ENCODE results near the gene TMEM116. TPM values are rescaled to one million over a fixed set of nuclear protein-coding genes. Genes with fewer than 3 reads are reported as not detected.

TMEM116 gene
- total and polyA plus RNA-seq, 2 of the 4 experiments (the other 2 are of a cell fraction): 5.5 to 8.4 TPM

DNA sequence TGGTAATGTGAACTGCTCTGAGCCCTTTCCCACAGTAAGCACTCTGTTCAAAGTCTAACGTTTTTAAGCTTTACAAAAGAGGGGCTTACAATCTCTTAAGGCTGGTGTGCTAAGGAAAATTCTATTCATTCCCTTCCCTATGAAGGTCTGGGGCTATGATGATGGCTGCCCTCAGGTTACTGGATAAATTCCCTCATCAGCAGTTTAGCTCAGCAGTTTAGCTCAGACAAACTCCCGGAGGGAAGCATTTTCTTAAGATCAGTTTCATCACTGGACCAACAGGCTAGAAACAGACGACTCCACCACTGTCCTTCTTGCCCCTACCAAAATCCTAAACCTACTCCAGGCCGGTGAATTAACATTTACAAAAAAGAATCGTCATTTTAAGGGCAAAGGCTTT lies 19.3 kb upstream of the TMEM116 start:
- Histone ChIP-seq H4K5ac (ENCODE audit: low read depth, low read length) (no peak overlapping the region), H3K36me3 (ENCODE audit: control insufficient read depth, insufficient read depth, low read length) (peaks cover 34% of the 10 kb centered on the region), H2AFZ (replicated peaks; ENCODE audit: low read length, poor library complexity) (no peak overlapping the region), H2AK9ac (replicated peaks; ENCODE audit: low read depth, low read length, poor library complexity) (no peak overlapping the region), H4K8ac (ENCODE audit: low read depth in 2 of 2, low read length in 2 of 2) (no peak overlapping the region), H4K91ac (ENCODE audit: insufficient read depth, low read depth, low read length) (no peak overlapping the region), H2BK20ac (ENCODE audit: low read depth, low read length) (no peak overlapping the region), H3K4me2 (ENCODE audit: low read depth, low read length) (no peak overlapping the region), H2AK5ac (ENCODE audit: low read depth, low read length) (no peak overlapping the region), H2BK15ac (ENCODE audit: low read depth, low read length) (no peak overlapping the region), H3K9ac (ENCODE audit: low read depth, low read length) (no peak overlapping the region), H3K27ac (ENCODE audit: insufficient read depth, low read length) (no peak overlapping the region), H2BK5ac (ENCODE audit: low read depth, low read length, poor library complexity, severe bottlenecking) (no peak overlapping the region), H3K4me1 (ENCODE audit: control insufficient read depth, insufficient read depth, low read length) (0 out of 2 replicates have a peak, but pooled peaks cover 2% of the 10 kb centered on the region), H3K56ac (ENCODE audit: extremely low read depth, insufficient read depth, low read length) (no peak overlapping the region), H3K27me3 (ENCODE audit: control insufficient read depth, insufficient read depth, low read length) (no peaks in the 10 kb centered on the region), H3K9me1 (ENCODE audit: insufficient read depth, low read length) (no peaks in the 10 kb centered on the region), H3K9me3 (ENCODE audit: control insufficient read depth, insufficient read depth, low read length) (no peaks in the 10 kb centered on the region), H3K23ac (ENCODE audit: low read depth, low read length) (no peak overlapping the region), H3K79me1 (ENCODE audit: low read depth in 1 of 2, low read length in 2 of 2) (peaks cover 9 to 25% of the 10 kb centered on the region in 2 experiments; a peak in 3 of 4 replicates), H3K4me3 (ENCODE audit: insufficient read depth, low read depth, low read length) (no peak overlapping the region), H2BK120ac (ENCODE audit: low read depth, low read length) (no peak overlapping the region), H3K14ac (replicated peaks; ENCODE audit: low read depth, low read length) (no peak overlapping the region), H3K4ac (ENCODE audit: low read depth, low read length) (no peak overlapping the region), H4K20me1 (ENCODE audit: insufficient read depth, low read length) (peaks cover 3% of the 10 kb centered on the region; the same call in 1 of the 2 replicates), H3K18ac (ENCODE audit: low read depth, low read length) (no peak overlapping the region)
- in situ Hi-C loops (cut with MboI; ENCODE audit: low sequenced_read_pairs) (no loop called here), intact Hi-C loops (cut with micrococcal nuclease) (no loop called here), dilution Hi-C loops (cut with HindIII; ENCODE audit: low sequenced_read_pairs, unreplicated experiment) (no loop called here)
- BruUV-seq (replicated peaks): no TSS peak
- POLR2A ChIA-PET (ENCODE audit: unreplicated experiment): interaction anchor here (0.6 kb wide), 1 partner anchor 13 kb away, joined by 5 read pairs; no protein-coding TSS in a partner anchor
- ATAC-seq (ENCODE audit: low read depth): no peak
- CTCF ChIA-PET: no interaction called here
- no CpG with 5 or more reads among the region's 5 CpGs for WGBS, 2 experiments (ENCODE audit: extremely low coverage in 2 of 2, insufficient read length in 1 of 2)
- TF ChIP-seq CHD1 (IDR thresholded peaks at IDR 0.05; ENCODE audit: low read depth, low read length) (no peak), SMC3 (IDR thresholded peaks at IDR 0.05; ENCODE audit: low read depth, low read length) (no peak), NFE2L2 (IDR thresholded peaks at IDR 0.05; ENCODE audit: low read depth, low read length) (no peak), MAFK (IDR thresholded peaks at IDR 0.05; ENCODE audit: low read depth, low read length) (peak; percentile 53), RFX5 (IDR thresholded peaks at IDR 0.05; ENCODE audit: low read depth, low read length) (no peak), RAD21 (IDR thresholded peaks at IDR 0.05; ENCODE audit: low read length) (no peak)
- TF ChIP-seq, protein P1, sequence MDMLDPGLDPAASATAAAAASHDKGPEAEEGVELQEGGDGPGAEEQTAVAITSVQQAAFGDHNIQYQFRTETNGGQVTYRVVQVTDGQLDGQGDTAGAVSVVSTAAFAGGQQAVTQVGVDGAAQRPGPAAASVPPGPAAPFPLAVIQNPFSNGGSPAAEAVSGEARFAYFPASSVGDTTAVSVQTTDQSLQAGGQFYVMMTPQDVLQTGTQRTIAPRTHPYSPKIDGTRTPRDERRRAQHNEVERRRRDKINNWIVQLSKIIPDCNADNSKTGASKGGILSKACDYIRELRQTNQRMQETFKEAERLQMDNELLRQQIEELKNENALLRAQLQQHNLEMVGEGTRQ (IDR thresholded peaks at IDR 0.05; ENCODE audit: low read depth, low read length): no peak
- TF ChIP-seq, protein P2, sequence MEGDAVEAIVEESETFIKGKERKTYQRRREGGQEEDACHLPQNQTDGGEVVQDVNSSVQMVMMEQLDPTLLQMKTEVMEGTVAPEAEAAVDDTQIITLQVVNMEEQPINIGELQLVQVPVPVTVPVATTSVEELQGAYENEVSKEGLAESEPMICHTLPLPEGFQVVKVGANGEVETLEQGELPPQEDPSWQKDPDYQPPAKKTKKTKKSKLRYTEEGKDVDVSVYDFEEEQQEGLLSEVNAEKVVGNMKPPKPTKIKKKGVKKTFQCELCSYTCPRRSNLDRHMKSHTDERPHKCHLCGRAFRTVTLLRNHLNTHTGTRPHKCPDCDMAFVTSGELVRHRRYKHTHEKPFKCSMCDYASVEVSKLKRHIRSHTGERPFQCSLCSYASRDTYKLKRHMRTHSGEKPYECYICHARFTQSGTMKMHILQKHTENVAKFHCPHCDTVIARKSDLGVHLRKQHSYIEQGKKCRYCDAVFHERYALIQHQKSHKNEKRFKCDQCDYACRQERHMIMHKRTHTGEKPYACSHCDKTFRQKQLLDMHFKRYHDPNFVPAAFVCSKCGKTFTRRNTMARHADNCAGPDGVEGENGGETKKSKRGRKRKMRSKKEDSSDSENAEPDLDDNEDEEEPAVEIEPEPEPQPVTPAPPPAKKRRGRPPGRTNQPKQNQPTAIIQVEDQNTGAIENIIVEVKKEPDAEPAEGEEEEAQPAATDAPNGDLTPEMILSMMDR (conservative IDR thresholded peaks at IDR 0.05; ENCODE audit: low read depth, low read length): no peak
- TF ChIP-seq, protein P3, sequence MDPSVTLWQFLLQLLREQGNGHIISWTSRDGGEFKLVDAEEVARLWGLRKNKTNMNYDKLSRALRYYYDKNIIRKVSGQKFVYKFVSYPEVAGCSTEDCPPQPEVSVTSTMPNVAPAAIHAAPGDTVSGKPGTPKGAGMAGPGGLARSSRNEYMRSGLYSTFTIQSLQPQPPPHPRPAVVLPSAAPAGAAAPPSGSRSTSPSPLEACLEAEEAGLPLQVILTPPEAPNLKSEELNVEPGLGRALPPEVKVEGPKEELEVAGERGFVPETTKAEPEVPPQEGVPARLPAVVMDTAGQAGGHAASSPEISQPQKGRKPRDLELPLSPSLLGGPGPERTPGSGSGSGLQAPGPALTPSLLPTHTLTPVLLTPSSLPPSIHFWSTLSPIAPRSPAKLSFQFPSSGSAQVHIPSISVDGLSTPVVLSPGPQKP (IDR thresholded peaks at IDR 0.05; ENCODE audit: borderline replicate concordance, low read depth, low read length): no peak
- no peak for DNase-seq
